GM12873 (cell line): ENCODE results near the gene NOSTRIN.

Experiments
- TF ChIP-seq, protein P1 (sequence below): IDR thresholded peaks from 2 replicates; pipeline ENCODE4 v1.5.1; 2012; ENCODE audit warnings: low read depth, mild to moderate bottlenecking, moderate library complexity, low read length, control low read depth; ENCODE audit not compliant: insufficient read depth; ENCODE audit errors: missing control alignments

The NOSTRIN gene

DNA sequence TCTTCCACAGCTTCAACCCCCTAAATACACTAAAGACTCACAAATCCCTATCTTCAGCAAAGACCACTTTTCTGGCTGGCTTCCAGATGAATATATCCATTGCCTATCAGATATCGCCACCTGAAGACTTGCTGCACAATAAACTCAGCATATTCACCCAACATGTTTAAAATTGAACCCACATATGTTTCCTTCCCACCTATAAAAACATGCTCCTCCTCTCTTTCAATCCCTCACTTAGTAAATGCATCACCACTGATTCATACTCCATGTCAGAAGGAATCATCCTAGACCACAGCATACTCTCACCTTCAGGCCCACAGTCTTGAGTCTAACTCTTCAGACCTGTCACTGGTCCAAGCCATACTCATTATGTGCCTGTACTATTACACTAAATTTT, 82.5 kb downstream of the NOSTRIN start:
- TF ChIP-seq, protein P1, sequence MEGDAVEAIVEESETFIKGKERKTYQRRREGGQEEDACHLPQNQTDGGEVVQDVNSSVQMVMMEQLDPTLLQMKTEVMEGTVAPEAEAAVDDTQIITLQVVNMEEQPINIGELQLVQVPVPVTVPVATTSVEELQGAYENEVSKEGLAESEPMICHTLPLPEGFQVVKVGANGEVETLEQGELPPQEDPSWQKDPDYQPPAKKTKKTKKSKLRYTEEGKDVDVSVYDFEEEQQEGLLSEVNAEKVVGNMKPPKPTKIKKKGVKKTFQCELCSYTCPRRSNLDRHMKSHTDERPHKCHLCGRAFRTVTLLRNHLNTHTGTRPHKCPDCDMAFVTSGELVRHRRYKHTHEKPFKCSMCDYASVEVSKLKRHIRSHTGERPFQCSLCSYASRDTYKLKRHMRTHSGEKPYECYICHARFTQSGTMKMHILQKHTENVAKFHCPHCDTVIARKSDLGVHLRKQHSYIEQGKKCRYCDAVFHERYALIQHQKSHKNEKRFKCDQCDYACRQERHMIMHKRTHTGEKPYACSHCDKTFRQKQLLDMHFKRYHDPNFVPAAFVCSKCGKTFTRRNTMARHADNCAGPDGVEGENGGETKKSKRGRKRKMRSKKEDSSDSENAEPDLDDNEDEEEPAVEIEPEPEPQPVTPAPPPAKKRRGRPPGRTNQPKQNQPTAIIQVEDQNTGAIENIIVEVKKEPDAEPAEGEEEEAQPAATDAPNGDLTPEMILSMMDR, result no peak

DNA sequence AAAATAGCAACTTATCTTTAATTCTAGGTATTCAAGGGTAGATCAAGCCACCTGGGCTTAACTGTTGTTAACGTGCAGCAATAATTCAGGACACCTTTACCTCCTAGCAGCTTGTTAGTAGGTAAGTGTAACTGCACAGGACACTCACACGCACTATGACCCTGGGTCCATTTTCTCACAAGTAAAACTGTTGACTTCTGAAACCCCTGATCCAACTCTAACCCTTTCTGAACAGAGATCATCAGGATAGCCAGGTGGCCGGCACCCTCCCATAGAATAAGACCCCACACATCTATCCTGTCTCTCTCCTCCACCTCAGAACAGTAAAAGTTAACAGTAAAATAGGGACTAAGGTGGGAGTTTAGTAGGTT, 87.2 kb downstream of the NOSTRIN start:
- TF ChIP-seq, protein P1, result no peak

DNA sequence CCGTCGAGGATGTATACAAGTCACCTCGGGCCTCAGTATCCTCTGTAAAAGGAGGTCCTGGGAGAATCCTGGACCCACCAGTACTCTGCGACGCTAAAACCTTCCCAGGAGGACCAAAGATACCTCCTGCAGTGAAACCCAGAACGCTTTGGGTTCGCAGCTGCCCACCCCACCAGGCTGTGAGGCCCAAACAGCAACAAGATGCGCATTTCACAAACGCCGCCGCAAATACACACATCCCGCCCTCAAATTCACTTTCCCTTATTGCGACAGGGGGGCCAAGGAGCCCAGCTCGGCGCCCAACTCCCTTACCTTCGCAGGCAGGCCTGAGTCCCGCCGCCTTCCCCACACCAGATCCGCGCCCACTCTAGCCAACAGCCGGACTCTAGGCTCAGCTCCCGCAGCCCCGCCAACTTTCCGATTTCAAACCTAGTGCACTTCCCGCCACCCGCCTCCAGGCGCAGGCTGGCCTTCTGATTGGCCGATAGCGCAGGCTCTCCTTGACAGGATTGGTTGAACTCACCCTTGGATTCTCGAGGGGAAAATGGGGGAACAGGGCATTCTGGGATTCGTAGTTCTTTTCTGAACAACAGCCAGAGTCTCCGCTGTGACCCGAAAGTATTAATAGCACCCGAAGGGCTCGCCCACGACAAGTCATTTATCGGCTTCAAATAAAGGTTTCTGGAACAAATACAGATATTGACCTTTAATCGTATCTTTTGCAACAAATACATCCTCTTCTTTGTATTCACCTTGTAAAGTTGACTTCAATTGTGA, 87.8 kb downstream of the NOSTRIN start, which contains the start of gene SPC25:
SPC25 (minus strand) TSS at position 425 of the 777 bp plus-strand sequence. CDS start 911 bp downstream, outside the sequence.
- TF ChIP-seq, protein P1, result no peak

DNA sequence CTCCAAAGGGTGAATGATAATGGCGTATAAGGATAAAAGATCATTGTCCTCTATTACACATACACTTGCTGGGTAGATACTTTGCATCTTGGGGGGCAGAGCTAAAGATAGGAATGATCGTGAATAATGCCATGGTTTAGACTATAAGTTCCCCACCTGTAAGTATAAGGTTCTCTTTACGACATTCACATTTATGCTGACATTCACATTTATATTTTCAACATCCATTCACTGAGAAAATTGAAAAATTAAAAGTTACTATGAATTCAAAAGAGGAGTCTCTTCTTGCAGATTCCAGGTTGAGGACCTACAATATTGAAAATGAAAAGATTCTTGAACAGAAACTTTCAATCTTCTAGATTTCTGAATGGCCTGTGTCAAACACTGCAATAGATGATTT, 89.9 kb downstream of the NOSTRIN start:
- TF ChIP-seq, protein P1, result no peak

DNA sequence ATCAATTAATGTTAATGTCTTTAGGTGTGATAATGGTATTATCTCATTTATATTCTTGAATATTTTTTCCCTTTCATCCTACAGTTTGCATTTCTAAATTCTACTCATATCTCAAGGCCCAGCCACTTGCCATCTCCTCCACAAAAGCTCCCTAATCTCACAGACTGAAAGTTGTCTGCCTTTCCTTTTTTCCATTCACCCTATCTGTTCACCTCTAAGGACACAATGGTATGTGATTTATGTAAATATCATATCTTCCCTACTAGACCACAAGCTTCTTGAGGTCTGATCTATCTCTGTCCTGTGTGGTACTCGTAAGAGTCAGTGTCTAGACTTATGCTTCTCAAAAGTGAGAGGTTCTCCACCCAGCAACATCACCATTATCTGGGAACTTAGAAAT, 91.7 kb downstream of the NOSTRIN start:
- TF ChIP-seq, protein P1, result no peak

DNA sequence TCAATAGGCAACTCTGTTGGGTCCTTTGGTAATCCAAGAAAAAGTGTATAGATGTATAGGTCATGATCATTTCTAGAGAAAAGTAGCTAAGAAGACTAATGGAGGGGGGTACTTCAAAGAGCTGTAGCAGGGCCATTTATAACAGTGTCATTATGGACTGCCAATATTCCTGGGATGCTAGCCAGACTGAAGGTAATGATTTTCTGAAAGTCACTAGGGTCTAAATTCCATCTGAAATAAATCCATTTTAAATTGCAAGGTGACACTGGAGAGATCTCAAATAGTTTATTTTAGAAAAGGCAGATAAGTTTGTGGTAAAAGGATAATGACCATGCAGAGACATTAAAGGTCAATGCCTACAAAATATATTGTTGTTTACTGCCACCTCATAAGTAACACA, 92.3 kb downstream of the NOSTRIN start:
- TF ChIP-seq, protein P1, result no peak

DNA sequence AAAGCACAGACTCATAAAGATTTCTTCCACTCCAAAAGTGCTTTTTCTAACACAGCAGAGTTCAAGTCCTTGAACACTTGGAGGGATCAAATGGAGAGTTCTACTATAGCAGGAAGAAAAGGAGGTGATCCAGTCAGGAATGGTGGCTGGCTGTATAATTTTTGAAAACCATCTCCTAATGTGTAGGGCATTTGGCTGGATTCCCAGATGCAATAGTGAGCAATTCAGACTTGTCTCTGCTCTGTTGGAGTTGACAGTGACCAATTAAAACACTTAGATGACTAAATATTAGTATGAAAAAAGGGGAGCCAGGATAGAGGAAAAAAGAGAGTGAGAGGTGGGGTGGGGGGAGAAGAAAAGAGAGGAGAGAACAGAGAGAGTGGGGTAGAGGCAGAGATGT, 93.3 kb downstream of the NOSTRIN start:
- TF ChIP-seq, protein P1, result no peak

DNA sequence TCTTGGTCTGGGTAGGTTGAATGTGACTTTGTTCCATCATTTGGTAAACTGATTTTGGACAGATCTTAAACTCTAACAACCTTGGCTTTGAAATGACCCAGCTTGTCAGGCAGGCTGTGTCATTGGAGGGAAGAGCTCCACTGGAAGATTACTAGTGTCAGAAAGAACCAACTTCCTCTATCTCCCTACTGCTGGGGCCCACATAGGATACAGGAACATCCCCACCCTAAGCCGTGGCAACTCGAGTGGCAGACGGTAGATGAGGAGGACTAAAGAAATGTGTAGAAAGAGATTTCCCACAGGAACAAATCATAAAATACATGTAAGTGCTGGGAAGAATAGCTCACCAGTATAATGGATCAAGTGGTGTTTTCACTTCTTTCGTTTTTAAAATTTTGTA, 94.3 kb downstream of the NOSTRIN start:
- TF ChIP-seq, protein P1, result no peak
